ENCODE results near the gene TLE3.
"Not testable (repeated sequence)": the region's sequence is repeated elsewhere in the genome, so short reads cannot be mapped to it uniquely, and the experiment has no call there.

TLE3 gene

GRCh38 chr15:70097321-70098152 is at the start of gene TLE3:
TSS of gene TLE3 (minus strand) at chr15:70097917. CDS start at chr15:70096798, 1,119 bp downstream.
- DNase-seq (ENCODE audit: low spot score) = peak; percentile 98

DNA sequence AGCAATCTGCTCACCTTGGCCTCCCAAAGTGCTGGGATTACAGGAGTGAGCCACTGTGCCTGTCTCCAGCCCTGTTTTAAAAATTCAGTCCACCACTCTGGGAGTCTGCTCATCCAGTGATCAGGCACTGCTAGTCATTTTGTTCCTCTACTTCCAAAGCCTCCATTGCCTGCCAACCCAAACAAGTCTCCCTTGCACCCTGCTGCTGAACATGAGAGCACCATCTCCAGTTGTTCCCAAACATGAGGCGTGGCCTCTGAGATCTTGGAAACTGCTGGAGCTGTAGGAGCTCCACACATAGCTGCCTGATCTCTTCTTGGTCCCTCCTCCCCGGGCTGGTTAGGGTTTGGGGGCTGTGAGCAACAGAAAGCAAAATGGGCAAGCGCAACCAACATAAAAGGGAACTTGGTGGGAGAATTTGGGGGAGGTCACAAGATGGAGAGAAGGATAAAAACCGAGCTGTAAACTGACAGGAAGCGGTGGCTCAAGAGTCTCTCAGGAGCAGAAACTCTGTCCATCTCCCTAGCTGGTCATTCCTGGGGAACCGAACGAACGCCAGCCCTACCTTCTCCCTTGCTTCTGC is 49.6 kb upstream of the TLE3 start:
- no peak for DNase-seq (ENCODE audit: low spot score)

- DNase-seq (ENCODE audit: low spot score) = no peak
These were observed 49.1 kb upstream of the TLE3 start for GRCh38 chr15:70146771-70147170.

DNA sequence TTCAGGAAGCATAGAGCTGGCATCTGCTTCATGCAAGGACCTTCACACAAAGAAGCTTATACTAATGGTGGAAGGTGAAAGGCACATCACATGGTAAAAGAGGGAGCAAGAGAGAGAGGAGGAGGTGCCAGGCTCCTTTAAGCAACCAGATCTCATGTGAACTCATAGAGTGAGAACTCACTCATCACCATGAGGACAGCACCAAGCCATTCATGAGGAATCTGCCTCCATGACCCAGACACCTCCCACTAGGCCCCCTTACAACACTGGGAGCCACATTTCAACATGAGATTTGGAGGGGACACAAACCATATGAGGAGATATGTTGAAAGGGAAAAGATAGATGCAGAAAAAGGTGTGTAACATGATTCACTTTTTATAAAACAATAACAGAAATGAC is 48.4 kb upstream of the TLE3 start:
- no peak for DNase-seq (ENCODE audit: low spot score)

DNA sequence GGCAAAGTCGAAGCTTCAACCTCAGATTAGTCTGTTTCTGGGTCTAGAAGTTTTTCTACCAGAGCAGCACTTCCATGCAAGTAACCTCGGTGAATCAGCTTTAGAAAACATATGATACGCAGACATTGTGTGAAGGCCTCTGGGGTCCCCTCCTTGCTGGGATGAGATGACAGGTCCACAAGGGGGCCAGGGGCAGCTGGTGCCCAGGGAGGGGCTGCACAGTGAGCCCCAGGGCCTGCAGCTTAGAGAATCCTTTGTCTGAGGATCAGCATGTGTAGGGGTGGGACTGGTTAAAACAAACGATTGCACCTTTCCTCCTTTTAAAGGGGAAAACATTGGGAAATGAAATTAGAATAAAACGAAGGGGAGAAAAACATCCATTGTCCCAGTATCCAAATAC is 47.5 kb upstream of the TLE3 start:
- no peak for DNase-seq (ENCODE audit: low spot score)

- peak; percentile 24 for DNase-seq (ENCODE audit: low spot score)
These were observed 44.8 kb upstream of the TLE3 start for GRCh38 chr15:70142322-70143191.

GRCh38 chr15:70142072-70142321 is 44.3 kb upstream of the TLE3 start:
- no peak for DNase-seq (ENCODE audit: low spot score)

- no peak for DNase-seq (ENCODE audit: low spot score)
These were observed 43.8 kb upstream of the TLE3 start for GRCh38 chr15:70141376-70142071.

GRCh38 chr15:70140543-70141375 is 43.0 kb upstream of the TLE3 start:
- peak; percentile 17 for DNase-seq (ENCODE audit: low spot score)

- no peak for DNase-seq (ENCODE audit: low spot score)
These were observed 42.4 kb upstream of the TLE3 start for GRCh38 chr15:70140025-70140542.

- DNase-seq (ENCODE audit: low spot score) = no peak
These were observed 40.2 kb upstream of the TLE3 start for GRCh38 chr15:70137967-70138366.

DNA sequence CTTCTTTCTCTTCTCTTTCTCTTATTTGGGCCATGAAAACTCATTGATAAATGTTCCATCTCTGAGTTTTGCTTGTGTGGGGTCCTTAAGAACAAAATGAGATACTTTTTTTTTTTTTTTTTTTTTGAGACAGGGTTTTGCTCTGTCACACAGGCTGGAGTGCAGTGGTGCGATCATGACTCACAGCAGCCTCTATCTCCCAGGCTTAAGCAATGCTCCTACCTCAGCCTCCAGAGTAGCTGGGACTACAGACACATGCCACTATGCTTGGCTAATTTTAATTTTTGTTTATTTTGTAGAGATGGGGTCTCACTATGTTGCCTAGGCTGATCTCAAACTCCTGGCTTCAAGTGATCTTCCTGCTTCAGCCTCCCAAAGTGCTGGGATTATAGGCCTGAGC is 39.3 kb upstream of the TLE3 start:
- not testable (repeated sequence) for DNase-seq (ENCODE audit: low spot score)

GRCh38 chr15:70133781-70134421 is 36.2 kb upstream of the TLE3 start:
- DNase-seq (ENCODE audit: low spot score) = no peak

- no peak for DNase-seq (ENCODE audit: low spot score)
These were observed 35.6 kb upstream of the TLE3 start for GRCh38 chr15:70133296-70133695.

DNA sequence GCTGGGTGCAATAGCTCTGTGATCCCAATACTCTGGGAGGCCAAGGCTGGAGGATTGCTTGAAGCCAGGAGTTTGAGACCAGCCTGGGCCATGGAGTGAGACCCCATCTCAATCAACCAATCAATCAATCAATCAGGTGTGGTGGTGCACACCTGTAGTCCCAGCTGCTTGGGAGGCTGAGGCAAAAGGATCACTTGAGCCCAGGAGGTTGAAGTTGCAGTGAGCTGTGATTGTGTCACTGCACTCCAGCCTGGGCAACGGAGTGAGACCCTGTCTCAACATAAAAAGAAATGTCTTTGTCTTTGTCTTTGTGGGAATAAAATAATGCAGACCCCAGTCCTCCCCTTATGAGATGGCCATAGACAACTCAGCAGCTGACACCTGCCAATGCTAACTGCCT is 34.9 kb upstream of the TLE3 start:
- no peak for DNase-seq (ENCODE audit: low spot score)

DNA sequence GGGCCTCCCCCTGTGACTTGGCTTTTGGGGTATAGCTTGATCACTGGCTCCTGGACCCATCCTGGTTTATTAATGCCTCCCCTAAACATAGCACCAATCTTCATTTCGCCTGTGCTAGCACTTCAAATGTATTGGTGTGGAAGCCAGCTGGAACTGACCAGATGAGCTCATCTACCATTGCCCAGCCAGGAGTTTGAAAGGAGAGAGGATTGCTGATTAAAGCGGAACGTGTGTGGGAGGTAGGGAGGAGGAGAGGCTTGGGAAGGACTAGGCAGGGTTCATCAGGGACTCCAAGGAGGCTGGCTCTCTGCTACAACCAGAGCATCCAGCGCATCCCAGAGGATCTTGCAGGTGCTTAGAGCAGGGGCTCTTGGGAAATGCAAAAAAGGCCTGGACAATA is 34.4 kb upstream of the TLE3 start:
- DNase-seq (ENCODE audit: low spot score) = no peak

DNA sequence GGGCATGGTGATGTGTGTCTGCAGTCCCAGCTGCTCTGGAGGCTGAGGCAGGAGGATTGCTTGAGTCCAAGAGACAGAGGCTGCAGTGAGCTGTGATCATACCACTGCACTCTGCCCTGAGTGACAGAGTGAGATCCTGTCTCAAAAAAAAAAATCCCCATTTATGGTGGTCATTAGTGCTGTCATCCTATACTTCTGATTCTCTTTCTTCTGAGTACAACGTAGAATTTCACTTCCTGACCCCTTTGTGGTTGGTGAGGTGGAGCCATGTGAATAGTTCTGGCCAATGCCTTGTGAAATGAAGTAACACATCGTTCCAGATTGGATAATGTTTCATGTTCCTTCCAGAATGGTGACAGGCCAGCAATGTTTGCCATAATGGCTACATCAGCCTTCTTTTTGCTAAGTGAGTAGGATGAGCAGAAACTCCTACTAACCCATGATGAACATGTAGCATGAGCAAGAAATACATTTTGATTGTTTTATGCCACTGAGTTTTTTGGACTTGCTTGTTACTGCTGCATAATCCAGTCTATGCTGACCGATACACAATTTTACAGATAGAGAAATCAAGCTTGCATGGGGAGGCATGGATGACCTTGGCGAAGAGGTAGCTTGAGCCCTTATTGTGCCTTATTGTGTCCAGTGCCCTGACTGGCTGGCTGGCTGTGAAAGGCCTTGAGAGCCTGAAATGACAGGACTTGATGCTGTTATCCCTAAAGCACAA is 30.9 kb upstream of the TLE3 start:
- DNase-seq (ENCODE audit: low spot score) = no peak

DNA sequence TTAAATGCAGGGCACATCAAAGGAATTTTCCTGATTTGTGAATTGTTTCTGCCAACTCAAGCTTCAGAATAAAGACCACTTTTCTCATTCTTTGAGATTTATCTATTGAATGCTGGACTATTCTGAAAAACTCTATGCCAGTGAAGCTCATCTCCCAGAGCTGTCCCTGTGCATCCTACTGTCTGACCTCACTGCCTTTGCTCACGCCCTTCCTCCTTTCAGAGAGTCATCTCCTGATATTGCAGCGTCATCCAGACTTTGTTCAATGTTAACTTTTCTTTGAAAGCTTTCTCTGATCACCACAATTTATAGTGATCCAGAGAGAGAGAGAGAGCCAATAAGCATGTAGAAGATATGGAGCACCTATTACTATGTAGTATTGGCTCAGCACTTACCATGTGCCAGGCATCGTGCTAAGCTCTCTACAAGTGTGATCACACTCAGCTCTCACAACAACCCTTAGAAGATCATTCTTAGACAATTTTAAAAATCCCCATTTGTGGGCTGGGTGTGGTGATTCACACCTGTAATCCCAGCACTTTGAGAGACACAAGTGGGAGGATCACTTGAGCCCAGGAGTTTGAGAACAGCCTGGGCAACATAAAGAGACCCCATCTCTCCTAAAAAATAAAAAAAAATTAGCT is 30.2 kb upstream of the TLE3 start:
- no peak for DNase-seq (ENCODE audit: low spot score)

DNA sequence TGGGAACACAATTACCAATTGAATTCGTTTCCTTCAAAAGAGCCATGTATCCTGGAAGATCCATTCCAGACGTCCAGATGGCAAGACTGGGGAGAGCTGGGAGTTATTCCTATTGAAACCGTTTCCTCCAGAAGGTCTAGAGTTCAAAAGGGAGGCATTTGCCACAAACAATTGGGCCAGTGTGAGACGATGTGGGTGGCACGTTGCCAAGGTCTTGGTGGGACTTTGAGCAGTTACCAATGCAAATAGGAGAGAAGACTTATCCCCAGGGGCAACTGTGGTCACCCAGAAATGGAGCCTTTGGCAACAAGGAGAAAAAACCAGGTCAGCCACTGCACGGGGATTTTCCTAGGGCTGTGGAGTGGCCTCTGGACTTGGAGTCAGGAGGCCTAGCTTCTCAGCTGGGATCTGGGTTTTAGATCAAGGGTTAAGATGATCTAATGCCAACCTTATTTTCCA is 29.6 kb upstream of the TLE3 start:
- DNase-seq (ENCODE audit: low spot score) = no peak

DNA sequence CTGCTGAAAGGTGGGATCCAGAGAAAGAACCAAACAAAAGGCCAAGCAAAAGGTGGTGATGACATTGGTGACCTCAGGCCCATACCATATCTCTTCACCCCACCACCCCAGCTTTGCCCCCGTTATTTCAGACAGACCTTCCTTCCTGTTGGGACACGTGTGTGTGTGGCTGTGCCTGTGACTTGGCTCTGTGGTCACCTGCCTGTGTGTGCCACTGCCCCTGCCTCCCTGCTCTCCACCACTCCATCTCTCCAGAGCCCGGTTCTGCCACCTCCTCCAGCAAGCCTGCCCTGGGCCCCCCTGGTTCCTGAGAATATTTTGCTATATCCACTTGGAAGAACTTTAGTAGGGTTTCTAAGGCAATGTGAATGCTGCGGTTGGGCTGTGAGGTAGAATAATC is 28.6 kb upstream of the TLE3 start:
- DNase-seq (ENCODE audit: low spot score) = no peak

Data from CD4-positive, alpha-beta T cell treated with Interleukin-15 for 4 hours (primary cell).